OCI-LY7 (cell line): ENCODE measurements around the gene BIRC2. TPM values are rescaled to one million over a fixed set of nuclear protein-coding genes. Genes with fewer than 3 reads are reported as not detected.

Experiments
- BruUV-seq: library from RNA; stranded (reverse); fragments of 400-500 nt; replicated peaks from 2 replicates; lab custom pipeline; 2021; lab: Mats Ljungman, UMichigan
- CTCF ChIA-PET: fragments of 300-600 bp; sonication (Branson Sonifier 250); formaldehyde crosslinking; loops from one replicate; lab custom pipeline; 2022; ENCODE audit warnings: antibody characterized with exemption; ENCODE audit not compliant: unreplicated experiment; lab: Charles Lee
- POLR2A ChIA-PET: fragments of 300-600 bp; sonication (Branson Sonifier 250); formaldehyde crosslinking; loops from one replicate; lab custom pipeline; 2022; ENCODE audit warnings: antibody characterized with exemption; lab: Charles Lee
- DNase-seq: peaks from one replicate; pipeline ENCODE4 v3.0.0-alpha.2; 2015; ENCODE audit warnings: low spot score
- H2AFZ ChIP-seq: fragments of 200-600 bp; sonication (generic), shearing (Covaris generic); 2 replicates; pipeline ENCODE4 v1.6.1; 2014; ENCODE audit warnings: mild to moderate bottlenecking, antibody characterized with exemption, low read length, moderate library complexity
- H3K27ac ChIP-seq: fragments of 200-600 bp; sonication (generic); 2 replicates; pipeline ENCODE4 v1.5.1; 2014; ENCODE audit warnings: mixed run types, low read depth, mild to moderate bottlenecking, moderate library complexity, low read length, inconsistent platforms; ENCODE audit not compliant: poor library complexity, severe bottlenecking
- H3K36me3 ChIP-seq: fragments of 200-600 bp; sonication (generic); 2 replicates; pipeline ENCODE4 v1.6.1; 2014; ENCODE audit warnings: mild to moderate bottlenecking, antibody characterized with exemption, low read length, moderate library complexity, mixed read lengths; ENCODE audit not compliant: insufficient read depth
- H3K4me1 ChIP-seq: fragments of 200-600 bp; sonication (generic); 2 replicates; pipeline ENCODE4 v1.5.1; 2014; ENCODE audit warnings: mild to moderate bottlenecking, low read length; ENCODE audit not compliant: insufficient read depth, poor library complexity, severe bottlenecking
- H3K4me2 ChIP-seq: fragments of 200-600 bp; sonication (generic); 2 replicates; pipeline ENCODE4 v1.6.1; 2014; ENCODE audit warnings: mild to moderate bottlenecking, low read length
- H3K4me3 ChIP-seq: fragments of 200-600 bp; sonication (generic); 2 replicates; pipeline ENCODE4 v1.5.1; 2014; ENCODE audit warnings: mild to moderate bottlenecking, low read depth, low read length; ENCODE audit not compliant: poor library complexity, severe bottlenecking
- H3K79me2 ChIP-seq: fragments of 200-600 bp; sonication (generic); 2 replicates; pipeline ENCODE4 v1.6.1; 2016; ENCODE audit warnings: low read depth, mild to moderate bottlenecking, low read length, moderate library complexity, mixed read lengths; ENCODE audit not compliant: insufficient read depth
- H3K9me2 ChIP-seq: fragments of 200-600 bp; sonication (generic); 2 replicates; pipeline ENCODE4 v1.6.1; 2016; ENCODE audit warnings: mild to moderate bottlenecking, low read length, mixed read lengths; ENCODE audit not compliant: insufficient read depth
- H3K9me3 ChIP-seq: fragments of 200-600 bp; sonication (generic); 2 replicates; pipeline ENCODE4 v1.6.1; 2014; ENCODE audit warnings: mild to moderate bottlenecking, mixed run types, low read length, mixed read lengths
- H4K20me1 ChIP-seq: fragments of 200-600 bp; sonication (generic); 2 replicates; pipeline ENCODE4 v1.6.1; 2014; ENCODE audit warnings: mild to moderate bottlenecking, antibody characterized with exemption, low read length, moderate library complexity, mixed read lengths; ENCODE audit not compliant: insufficient read depth
- EZH2phosphoT487 ChIP-seq: fragments of 200-600 bp; sonication (generic); IDR thresholded peaks from 2 replicates; pipeline ENCODE4 v1.6.1; 2018; ENCODE audit warnings: low read depth, borderline replicate concordance, mild to moderate bottlenecking, mixed run types, antibody characterized with exemption, low read length, moderate library complexity, mixed read lengths
- intact Hi-C: fragments of 100-400 bp; cut with micrococcal nuclease; formaldehyde crosslinking; loops from one replicate; pipeline ENCODE4 v1.10.0; 2022; ENCODE audit not compliant: unreplicated experiment
- total RNA-seq, 2 experiments: library from RNA; depleted of rRNA in 1 of 2; stranded (reverse); fragments of >200 nt in 1 of 2; shearing (Covaris generic) in 1 of 2; gene quantifications; 2 replicates each; pipeline ENCODE4 v1.2.3, GENCODE V29; 2014 to 2022
- TF ChIP-seq, protein P1 (sequence below): fragments of 200-600 bp; sonication (generic); conservative IDR thresholded peaks from 2 replicates; pipeline ENCODE4 v1.5.1; 2014; ENCODE audit warnings: mild to moderate bottlenecking, antibody characterized with exemption, low read length, moderate library complexity, mixed read lengths

Gene BIRC2
- total RNA-seq, 2 experiments from 2014 or later = 36.1 to 38.0 TPM

DNA sequence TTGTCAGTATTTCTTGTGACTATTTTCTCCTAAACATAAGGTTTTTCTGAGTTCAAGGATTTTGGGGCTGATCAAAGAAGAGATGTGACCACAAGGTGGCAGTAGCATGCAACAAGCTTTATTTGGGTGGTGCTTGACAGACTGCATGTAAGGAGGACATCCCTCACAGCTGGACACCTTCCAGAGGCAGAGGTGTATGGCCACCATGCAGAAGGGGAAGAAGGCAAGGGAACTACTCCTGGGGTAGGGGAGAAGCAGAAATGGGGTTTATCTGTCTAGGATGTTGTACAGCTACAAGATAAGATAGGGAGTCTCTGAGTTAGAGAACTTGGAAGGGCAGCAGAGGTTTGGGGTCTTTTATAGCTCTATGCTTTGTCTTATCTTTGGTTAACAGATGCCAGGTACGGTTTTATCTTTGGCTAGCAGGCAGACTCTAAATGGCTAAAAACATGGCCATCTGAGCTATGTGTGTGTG, 5.1 kb upstream of the BIRC2 start:
- peaks cover 10% of the 10 kb centered on the region; the same call in 1 of the 2 replicates for H3K79me2 ChIP-seq
- no peak overlapping the region for H2AFZ ChIP-seq
- intact Hi-C loops = loop anchor here (1.0 kb wide), 3 partner anchors 54 to 271 kb away; no protein-coding TSS in a partner anchor
- TF ChIP-seq, protein P1, sequence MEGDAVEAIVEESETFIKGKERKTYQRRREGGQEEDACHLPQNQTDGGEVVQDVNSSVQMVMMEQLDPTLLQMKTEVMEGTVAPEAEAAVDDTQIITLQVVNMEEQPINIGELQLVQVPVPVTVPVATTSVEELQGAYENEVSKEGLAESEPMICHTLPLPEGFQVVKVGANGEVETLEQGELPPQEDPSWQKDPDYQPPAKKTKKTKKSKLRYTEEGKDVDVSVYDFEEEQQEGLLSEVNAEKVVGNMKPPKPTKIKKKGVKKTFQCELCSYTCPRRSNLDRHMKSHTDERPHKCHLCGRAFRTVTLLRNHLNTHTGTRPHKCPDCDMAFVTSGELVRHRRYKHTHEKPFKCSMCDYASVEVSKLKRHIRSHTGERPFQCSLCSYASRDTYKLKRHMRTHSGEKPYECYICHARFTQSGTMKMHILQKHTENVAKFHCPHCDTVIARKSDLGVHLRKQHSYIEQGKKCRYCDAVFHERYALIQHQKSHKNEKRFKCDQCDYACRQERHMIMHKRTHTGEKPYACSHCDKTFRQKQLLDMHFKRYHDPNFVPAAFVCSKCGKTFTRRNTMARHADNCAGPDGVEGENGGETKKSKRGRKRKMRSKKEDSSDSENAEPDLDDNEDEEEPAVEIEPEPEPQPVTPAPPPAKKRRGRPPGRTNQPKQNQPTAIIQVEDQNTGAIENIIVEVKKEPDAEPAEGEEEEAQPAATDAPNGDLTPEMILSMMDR = peak; percentile 97
- TF ChIP-seq EZH2phosphoT487 = no peak
- DNase-seq = peak; percentile 86
- peaks cover 11% of the 10 kb centered on the region for H3K4me1 ChIP-seq
- CTCF ChIA-PET = interaction anchor here (0.7 to 1.9 kb wide), 10 partner anchors 9 to 324 kb away, joined by 3 to 29 read pairs (median 4); no protein-coding TSS in a partner anchor
- peaks cover 27% of the 10 kb centered on the region for H3K36me3 ChIP-seq
- BruUV-seq = no TSS peak
- no peak overlapping the region for H3K27ac ChIP-seq
- H3K4me3 ChIP-seq = no peak overlapping the region
- H4K20me1 ChIP-seq = no peaks in the 10 kb centered on the region
- H3K9me3 ChIP-seq = no peaks in the 10 kb centered on the region
- POLR2A ChIA-PET = interaction anchor here (0.6 to 2.0 kb wide), 11 partner anchors 18 to 274 kb away, joined by 3 to 8 read pairs (median 5); no protein-coding TSS in a partner anchor
- H3K4me2 ChIP-seq = no peak overlapping the region
- no peaks in the 10 kb centered on the region for H3K9me2 ChIP-seq

DNA sequence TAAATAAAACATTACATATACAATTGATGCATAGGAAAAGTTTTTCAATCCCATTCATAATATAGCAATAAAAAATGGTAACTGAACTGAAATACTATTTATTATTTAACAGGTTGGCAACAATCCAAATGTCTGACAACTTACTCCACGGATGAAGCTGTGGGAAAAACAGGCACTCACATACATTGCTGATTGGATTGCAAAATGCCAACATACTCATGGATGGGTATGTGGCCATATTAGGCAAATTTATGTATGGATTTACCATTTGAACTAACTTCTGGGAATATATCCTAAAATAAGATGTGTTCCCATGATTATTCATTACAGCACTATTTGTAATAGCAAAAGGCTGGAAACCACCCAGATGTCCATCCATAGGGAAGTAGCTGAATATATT, 3.2 kb upstream of the BIRC2 start:
- ChIA-PET CTCF (interaction anchor here (1.1 kb wide), 1 partner anchor 270 kb away, joined by 3 read pairs; no protein-coding TSS in a partner anchor), POLR2A (interaction anchor here (0.6 to 1.4 kb wide), 7 partner anchors 10 to 270 kb away, joined by 3 to 8 read pairs (median 5); no protein-coding TSS in a partner anchor)
- no peaks in the 10 kb centered on the region for H3K9me2 ChIP-seq
- BruUV-seq = no TSS peak
- peaks cover 9% of the 10 kb centered on the region for H3K36me3 ChIP-seq
- no peak overlapping the region for H3K4me3 ChIP-seq
- peaks cover 25% of the 10 kb centered on the region for H3K79me2 ChIP-seq
- no peak overlapping the region for H3K27ac ChIP-seq
- no peak overlapping the region for H3K4me2 ChIP-seq
- peaks cover 17% of the 10 kb centered on the region for H3K4me1 ChIP-seq
- DNase-seq = no peak
- H2AFZ ChIP-seq = no peak overlapping the region
- H3K9me3 ChIP-seq = no peaks in the 10 kb centered on the region
- TF ChIP-seq, protein P1 = no peak
- TF ChIP-seq EZH2phosphoT487 = no peak
- intact Hi-C loops = no loop called here
- no peaks in the 10 kb centered on the region for H4K20me1 ChIP-seq

DNA sequence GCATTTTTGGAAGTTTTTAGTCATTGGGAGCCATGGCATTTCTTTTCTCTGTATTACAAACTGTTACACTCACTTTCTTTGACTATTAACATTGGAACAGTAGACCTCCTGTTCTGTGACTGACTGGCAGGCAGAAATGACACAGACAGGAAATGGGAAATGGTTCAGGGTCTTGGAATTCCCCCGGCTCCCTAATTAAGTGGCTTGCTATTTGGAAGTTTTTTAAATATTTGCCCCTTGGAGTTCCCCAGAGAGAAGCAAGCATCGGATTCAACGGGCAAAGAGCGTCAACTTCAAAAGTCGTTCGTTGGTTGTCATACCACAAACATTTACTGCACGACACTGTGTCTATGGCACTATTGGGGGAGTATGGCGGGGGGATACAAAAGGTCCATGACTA, 1.1 kb upstream of the BIRC2 start:
- Histone ChIP-seq H3K36me3 (peaks cover 14% of the 10 kb centered on the region), H3K4me3 (peak overlapping the region; percentile 76), H3K79me2 (peaks cover 36% of the 10 kb centered on the region), H3K4me1 (peaks cover 26% of the 10 kb centered on the region), H3K9me2 (no peaks in the 10 kb centered on the region), H4K20me1 (no peaks in the 10 kb centered on the region), H3K9me3 (no peaks in the 10 kb centered on the region), H3K27ac (peak overlapping the region; percentile 78), H3K4me2 (peak overlapping the region; percentile 71), H2AFZ (peak overlapping the region; percentile 81; the same call in 1 of the 2 replicates)
- no TSS peak for BruUV-seq
- POLR2A ChIA-PET = interaction anchor here (1.1 to 1.6 kb wide), 2 partner anchors 12 to 28 kb away, joined by 4 to 10 read pairs; no protein-coding TSS in a partner anchor
- TF ChIP-seq, protein P1 = no peak
- no peak for TF ChIP-seq EZH2phosphoT487
- CTCF ChIA-PET = no interaction called here
- DNase-seq = no peak
- intact Hi-C loops = loop anchor here (2.0 kb wide), 1 partner anchor 29 kb away; the partner anchor contains the start of gene BIRC3
